GM23338 (cell line): Measurements from ENCODE around the gene SLC25A11. TPM values are rescaled to one million over a fixed set of nuclear protein-coding genes. Genes with fewer than 3 reads are reported as not detected.

Experiments used
- ATAC-seq: fragments of 200-7000 bp; cut with Tn5 transposase; 3 replicates; pipeline ENCODE4 v1.9.1; 2020
- DNase-seq: peaks from one replicate; pipeline ENCODE4 v3.0.0-alpha.2; 2015; ENCODE audit warnings: low spot score
- H2AFZ ChIP-seq: fragments of 200-600 bp; sonication (generic); 2 replicates; pipeline ENCODE4 v1.8.0; 2016; ENCODE audit warnings: antibody characterized with exemption, mild to moderate bottlenecking, moderate library complexity
- H3F3A ChIP-seq: fragments of 200-600 bp; sonication (generic); replicated peaks from 2 replicates; pipeline ENCODE4 v1.8.0; 2017; ENCODE audit warnings: antibody characterized with exemption, mixed run types, low read depth
- H3K27ac ChIP-seq: fragments of 200-600 bp; sonication (generic); 2 replicates; pipeline ENCODE4 v1.6.1; 2016; ENCODE audit warnings: low read depth
- H3K27me3 ChIP-seq: fragments of 200-600 bp; sonication (generic); 2 replicates; pipeline ENCODE4 v1.8.0; 2016; ENCODE audit warnings: mild to moderate bottlenecking, mixed run types, moderate library complexity; ENCODE audit not compliant: insufficient read depth
- H3K36me3 ChIP-seq: fragments of 200-600 bp; sonication (generic); 2 replicates; pipeline ENCODE4 v1.8.0; 2016; ENCODE audit warnings: mild to moderate bottlenecking; ENCODE audit not compliant: insufficient read depth
- H3K4me1 ChIP-seq: fragments of 200-600 bp; sonication (generic); 2 replicates; pipeline ENCODE4 v1.8.0; 2016; ENCODE audit warnings: mild to moderate bottlenecking, moderate library complexity; ENCODE audit not compliant: insufficient read depth
- H3K4me2 ChIP-seq: fragments of 200-600 bp; sonication (generic); 2 replicates; pipeline ENCODE4 v1.7.1; 2017; ENCODE audit warnings: mixed run types
- H3K4me3 ChIP-seq: fragments of 200-600 bp; sonication (generic); 2 replicates; pipeline ENCODE4 v1.6.1; 2016; ENCODE audit warnings: mixed run types
- H3K79me2 ChIP-seq: fragments of 200-600 bp; sonication (generic); replicated peaks from 2 replicates; pipeline ENCODE4 v1.8.0; 2017; ENCODE audit warnings: mild to moderate bottlenecking; ENCODE audit not compliant: insufficient read depth
- H3K9me2 ChIP-seq: fragments of 200-600 bp; sonication (generic); 2 replicates; pipeline ENCODE4 v1.8.0; 2017; ENCODE audit not compliant: insufficient read depth
- H4K20me1 ChIP-seq: fragments of 200-600 bp; sonication (generic); replicated peaks from 2 replicates; pipeline ENCODE4 v1.8.0; 2017; ENCODE audit warnings: mild to moderate bottlenecking; ENCODE audit not compliant: insufficient read depth
- H3K27ac Mint-ChIP-seq: 2 replicates; pipeline ENCODE4 v1.8.0; 2020; ENCODE audit warnings: inconsistent platforms, mild to moderate bottlenecking, moderate library complexity, mixed read lengths
- H3K27me3 Mint-ChIP-seq: 3 replicates; pipeline ENCODE4 v1.8.0; 2022; ENCODE audit warnings: low read depth, mild to moderate bottlenecking, moderate library complexity, mixed read lengths, inconsistent platforms; ENCODE audit not compliant: insufficient read depth, poor library complexity
- H3K36me3 Mint-ChIP-seq: 3 replicates; pipeline ENCODE4 v1.8.0; 2021; ENCODE audit warnings: low read depth, mild to moderate bottlenecking, inconsistent platforms, moderate library complexity, mixed read lengths
- H3K4me1 Mint-ChIP-seq: 3 replicates; pipeline ENCODE4 v1.8.0; 2020; ENCODE audit warnings: mild to moderate bottlenecking, inconsistent platforms, mixed read lengths
- H3K4me3 Mint-ChIP-seq: 3 replicates; pipeline ENCODE4 v1.8.0; 2021; ENCODE audit warnings: moderate library complexity, mild to moderate bottlenecking, inconsistent platforms, mixed read lengths
- H3K9me3 Mint-ChIP-seq: 3 replicates; pipeline ENCODE4 v1.8.0; 2020; ENCODE audit warnings: moderate library complexity, mild to moderate bottlenecking, inconsistent platforms, mixed read lengths
- CREB1 ChIP-seq: fragments of 250-450 bp; sonication (Bioruptor Pico); IDR thresholded peaks from 2 replicates; pipeline ENCODE4 v1.5.0; 2020; ENCODE audit warnings: low read depth, mild to moderate bottlenecking, moderate library complexity
- EZH2 ChIP-seq: fragments of 200-600 bp; sonication (generic); IDR thresholded peaks from one replicate; pipeline ENCODE4 v1.8.0; 2017; ENCODE audit warnings: antibody characterized with exemption, mild to moderate bottlenecking, low read depth; ENCODE audit not compliant: unreplicated experiment
- EZH2phosphoT487 ChIP-seq: fragments of 200-600 bp; sonication (generic); IDR thresholded peaks from one replicate; pipeline ENCODE4 v1.8.1; 2018; ENCODE audit warnings: antibody characterized with exemption; ENCODE audit not compliant: unreplicated experiment
- JUNB ChIP-seq: IDR thresholded peaks from one replicate; pipeline ENCODE4 v1.6.1; 2016; ENCODE audit warnings: antibody characterized with exemption; ENCODE audit not compliant: unreplicated experiment
- NANOG ChIP-seq: IDR thresholded peaks from 2 replicates; pipeline ENCODE4 v1.6.1; 2016; ENCODE audit warnings: antibody characterized with exemption, borderline replicate concordance
- POLR2AphosphoS5 ChIP-seq: IDR thresholded peaks from 2 replicates; pipeline ENCODE4 v1.6.1; 2016; ENCODE audit warnings: antibody characterized with exemption, low read depth
- STAT1 ChIP-seq: IDR thresholded peaks from one replicate; pipeline ENCODE4 v1.6.1; 2016; ENCODE audit warnings: antibody characterized with exemption; ENCODE audit not compliant: unreplicated experiment
- ZNF114 ChIP-seq: fragments of 250-450 bp; sonication (Bioruptor Pico); IDR thresholded peaks from 2 replicates; pipeline ENCODE4 v1.5.0; 2020; ENCODE audit warnings: mild to moderate bottlenecking, moderate library complexity
- ZNF331 ChIP-seq: fragments of 250-450 bp; sonication (Bioruptor Pico); IDR thresholded peaks from 2 replicates; pipeline ENCODE4 v1.5.0; 2020; ENCODE audit warnings: low read depth, mild to moderate bottlenecking, moderate library complexity
- polyA plus RNA-seq: library from polyadenylated mRNA; unstranded; fragments of >200 nt; fragmentation: Nextera tagmentation; extraction: Ambion mirVana; gene quantifications from 2 replicates; pipeline ENCODE4 v1.2.1, GENCODE V29; 2016
- total RNA-seq: library from RNA; depleted of rRNA; stranded (reverse); fragments of >200 nt; shearing (Covaris generic); gene quantifications from 2 replicates; pipeline ENCODE4 v1.2.3, GENCODE V29; 2014
- TF ChIP-seq, protein P1 (sequence below), 2 experiments: fragments of 200-600 bp in 1 of 2; sonication (generic) in 1 of 2; conservative IDR thresholded peaks; 2 replicates each; pipeline versions ENCODE4 v1.5.1 to v1.6.1; 2016 to 2017; ENCODE audit warnings: antibody characterized with exemption in 2 of 2, low read depth in 2 of 2, mild to moderate bottlenecking in 2 of 2, moderate library complexity in 1 of 2
- TF ChIP-seq, protein P2 (sequence below): IDR thresholded peaks from 2 replicates; pipeline ENCODE4 v1.6.1; 2016; ENCODE audit warnings: antibody characterized with exemption
- TF ChIP-seq, protein P3 (sequence below): fragments of 250-450 bp; sonication (Bioruptor Pico); IDR thresholded peaks from 2 replicates; pipeline ENCODE4 v1.5.0; 2020; ENCODE audit warnings: mild to moderate bottlenecking, moderate library complexity
- TF ChIP-seq, protein P4 (sequence below): IDR thresholded peaks from one replicate; pipeline ENCODE4 v1.6.1; 2018; ENCODE audit warnings: antibody characterized with exemption; ENCODE audit not compliant: unreplicated experiment

The SLC25A11 gene
- total and polyA plus RNA-seq, 2 experiments from 2014 or later = 37.8 to 73.6 TPM

DNA sequence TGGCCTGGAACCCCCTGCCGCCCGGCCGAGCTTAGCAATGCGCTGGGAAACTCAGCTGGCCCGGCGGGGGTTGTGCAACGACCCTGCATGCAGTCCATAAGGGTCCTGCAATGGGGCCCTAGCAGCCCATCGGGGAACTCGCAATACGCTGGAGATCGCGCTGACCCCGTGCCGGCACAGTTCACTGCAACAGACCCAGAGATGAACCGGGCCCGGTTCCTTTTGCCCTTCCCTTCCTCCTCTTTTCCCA, 375 bp downstream of the SLC25A11 start:
- TF ChIP-seq, protein P1, sequence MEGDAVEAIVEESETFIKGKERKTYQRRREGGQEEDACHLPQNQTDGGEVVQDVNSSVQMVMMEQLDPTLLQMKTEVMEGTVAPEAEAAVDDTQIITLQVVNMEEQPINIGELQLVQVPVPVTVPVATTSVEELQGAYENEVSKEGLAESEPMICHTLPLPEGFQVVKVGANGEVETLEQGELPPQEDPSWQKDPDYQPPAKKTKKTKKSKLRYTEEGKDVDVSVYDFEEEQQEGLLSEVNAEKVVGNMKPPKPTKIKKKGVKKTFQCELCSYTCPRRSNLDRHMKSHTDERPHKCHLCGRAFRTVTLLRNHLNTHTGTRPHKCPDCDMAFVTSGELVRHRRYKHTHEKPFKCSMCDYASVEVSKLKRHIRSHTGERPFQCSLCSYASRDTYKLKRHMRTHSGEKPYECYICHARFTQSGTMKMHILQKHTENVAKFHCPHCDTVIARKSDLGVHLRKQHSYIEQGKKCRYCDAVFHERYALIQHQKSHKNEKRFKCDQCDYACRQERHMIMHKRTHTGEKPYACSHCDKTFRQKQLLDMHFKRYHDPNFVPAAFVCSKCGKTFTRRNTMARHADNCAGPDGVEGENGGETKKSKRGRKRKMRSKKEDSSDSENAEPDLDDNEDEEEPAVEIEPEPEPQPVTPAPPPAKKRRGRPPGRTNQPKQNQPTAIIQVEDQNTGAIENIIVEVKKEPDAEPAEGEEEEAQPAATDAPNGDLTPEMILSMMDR (conservative IDR thresholded peaks at IDR 0.05; ENCODE audit: low read depth in 2 of 2) = no peak
- no peak for TF ChIP-seq STAT1
- TF ChIP-seq, protein P2, sequence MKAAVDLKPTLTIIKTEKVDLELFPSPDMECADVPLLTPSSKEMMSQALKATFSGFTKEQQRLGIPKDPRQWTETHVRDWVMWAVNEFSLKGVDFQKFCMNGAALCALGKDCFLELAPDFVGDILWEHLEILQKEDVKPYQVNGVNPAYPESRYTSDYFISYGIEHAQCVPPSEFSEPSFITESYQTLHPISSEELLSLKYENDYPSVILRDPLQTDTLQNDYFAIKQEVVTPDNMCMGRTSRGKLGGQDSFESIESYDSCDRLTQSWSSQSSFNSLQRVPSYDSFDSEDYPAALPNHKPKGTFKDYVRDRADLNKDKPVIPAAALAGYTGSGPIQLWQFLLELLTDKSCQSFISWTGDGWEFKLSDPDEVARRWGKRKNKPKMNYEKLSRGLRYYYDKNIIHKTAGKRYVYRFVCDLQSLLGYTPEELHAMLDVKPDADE = no peak
- TF ChIP-seq POLR2AphosphoS5 = no peak
- TF ChIP-seq, protein P3, sequence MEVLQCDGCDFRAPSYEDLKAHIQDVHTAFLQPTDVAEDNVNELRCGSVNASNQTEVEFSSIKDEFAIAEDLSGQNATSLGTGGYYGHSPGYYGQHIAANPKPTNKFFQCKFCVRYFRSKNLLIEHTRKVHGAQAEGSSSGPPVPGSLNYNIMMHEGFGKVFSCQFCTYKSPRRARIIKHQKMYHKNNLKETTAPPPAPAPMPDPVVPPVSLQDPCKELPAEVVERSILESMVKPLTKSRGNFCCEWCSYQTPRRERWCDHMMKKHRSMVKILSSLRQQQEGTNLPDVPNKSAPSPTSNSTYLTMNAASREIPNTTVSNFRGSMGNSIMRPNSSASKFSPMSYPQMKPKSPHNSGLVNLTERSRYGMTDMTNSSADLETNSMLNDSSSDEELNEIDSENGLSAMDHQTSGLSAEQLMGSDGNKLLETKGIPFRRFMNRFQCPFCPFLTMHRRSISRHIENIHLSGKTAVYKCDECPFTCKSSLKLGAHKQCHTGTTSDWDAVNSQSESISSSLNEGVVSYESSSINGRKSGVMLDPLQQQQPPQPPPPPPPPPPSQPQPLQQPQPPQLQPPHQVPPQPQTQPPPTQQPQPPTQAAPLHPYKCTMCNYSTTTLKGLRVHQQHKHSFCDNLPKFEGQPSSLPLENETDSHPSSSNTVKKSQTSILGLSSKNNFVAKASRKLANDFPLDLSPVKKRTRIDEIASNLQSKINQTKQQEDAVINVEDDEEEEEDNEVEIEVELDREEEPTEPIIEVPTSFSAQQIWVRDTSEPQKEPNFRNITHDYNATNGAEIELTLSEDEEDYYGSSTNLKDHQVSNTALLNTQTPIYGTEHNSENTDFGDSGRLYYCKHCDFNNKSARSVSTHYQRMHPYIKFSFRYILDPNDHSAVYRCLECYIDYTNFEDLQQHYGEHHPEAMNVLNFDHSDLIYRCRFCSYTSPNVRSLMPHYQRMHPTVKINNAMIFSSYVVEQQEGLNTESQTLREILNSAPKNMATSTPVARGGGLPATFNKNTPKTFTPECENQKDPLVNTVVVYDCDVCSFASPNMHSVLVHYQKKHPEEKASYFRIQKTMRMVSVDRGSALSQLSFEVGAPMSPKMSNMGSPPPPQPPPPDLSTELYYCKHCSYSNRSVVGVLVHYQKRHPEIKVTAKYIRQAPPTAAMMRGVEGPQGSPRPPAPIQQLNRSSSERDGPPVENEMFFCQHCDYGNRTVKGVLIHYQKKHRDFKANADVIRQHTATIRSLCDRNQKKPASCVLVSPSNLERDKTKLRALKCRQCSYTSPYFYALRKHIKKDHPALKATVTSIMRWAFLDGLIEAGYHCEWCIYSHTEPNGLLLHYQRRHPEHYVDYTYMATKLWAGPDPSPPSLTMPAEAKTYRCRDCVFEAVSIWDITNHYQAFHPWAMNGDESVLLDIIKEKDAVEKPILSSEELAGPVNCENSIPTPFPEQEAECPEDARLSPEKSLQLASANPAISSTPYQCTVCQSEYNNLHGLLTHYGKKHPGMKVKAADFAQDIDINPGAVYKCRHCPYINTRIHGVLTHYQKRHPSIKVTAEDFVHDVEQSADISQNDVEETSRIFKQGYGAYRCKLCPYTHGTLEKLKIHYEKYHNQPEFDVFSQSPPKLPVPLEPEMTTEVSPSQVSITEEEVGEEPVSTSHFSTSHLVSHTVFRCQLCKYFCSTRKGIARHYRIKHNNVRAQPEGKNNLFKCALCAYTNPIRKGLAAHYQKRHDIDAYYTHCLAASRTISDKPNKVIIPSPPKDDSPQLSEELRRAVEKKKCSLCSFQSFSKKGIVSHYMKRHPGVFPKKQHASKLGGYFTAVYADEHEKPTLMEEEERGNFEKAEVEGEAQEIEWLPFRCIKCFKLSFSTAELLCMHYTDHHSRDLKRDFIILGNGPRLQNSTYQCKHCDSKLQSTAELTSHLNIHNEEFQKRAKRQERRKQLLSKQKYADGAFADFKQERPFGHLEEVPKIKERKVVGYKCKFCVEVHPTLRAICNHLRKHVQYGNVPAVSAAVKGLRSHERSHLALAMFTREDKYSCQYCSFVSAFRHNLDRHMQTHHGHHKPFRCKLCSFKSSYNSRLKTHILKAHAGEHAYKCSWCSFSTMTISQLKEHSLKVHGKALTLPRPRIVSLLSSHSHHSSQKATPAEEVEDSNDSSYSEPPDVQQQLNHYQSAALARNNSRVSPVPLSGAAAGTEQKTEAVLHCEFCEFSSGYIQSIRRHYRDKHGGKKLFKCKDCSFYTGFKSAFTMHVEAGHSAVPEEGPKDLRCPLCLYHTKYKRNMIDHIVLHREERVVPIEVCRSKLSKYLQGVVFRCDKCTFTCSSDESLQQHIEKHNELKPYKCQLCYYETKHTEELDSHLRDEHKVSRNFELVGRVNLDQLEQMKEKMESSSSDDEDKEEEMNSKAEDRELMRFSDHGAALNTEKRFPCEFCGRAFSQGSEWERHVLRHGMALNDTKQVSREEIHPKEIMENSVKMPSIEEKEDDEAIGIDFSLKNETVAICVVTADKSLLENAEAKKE (CRISPR knock-in tag) = no peak
- no peak for TF ChIP-seq CREB1 (CRISPR knock-in tag)
- TF ChIP-seq JUNB = no peak
- TF ChIP-seq ZNF331 (CRISPR knock-in tag) = no peak
- no peak for TF ChIP-seq EZH2
- no peak for TF ChIP-seq ZNF114 (CRISPR knock-in tag)
- TF ChIP-seq EZH2phosphoT487 = no peak
- no peak for TF ChIP-seq NANOG
- TF ChIP-seq, protein P4, sequence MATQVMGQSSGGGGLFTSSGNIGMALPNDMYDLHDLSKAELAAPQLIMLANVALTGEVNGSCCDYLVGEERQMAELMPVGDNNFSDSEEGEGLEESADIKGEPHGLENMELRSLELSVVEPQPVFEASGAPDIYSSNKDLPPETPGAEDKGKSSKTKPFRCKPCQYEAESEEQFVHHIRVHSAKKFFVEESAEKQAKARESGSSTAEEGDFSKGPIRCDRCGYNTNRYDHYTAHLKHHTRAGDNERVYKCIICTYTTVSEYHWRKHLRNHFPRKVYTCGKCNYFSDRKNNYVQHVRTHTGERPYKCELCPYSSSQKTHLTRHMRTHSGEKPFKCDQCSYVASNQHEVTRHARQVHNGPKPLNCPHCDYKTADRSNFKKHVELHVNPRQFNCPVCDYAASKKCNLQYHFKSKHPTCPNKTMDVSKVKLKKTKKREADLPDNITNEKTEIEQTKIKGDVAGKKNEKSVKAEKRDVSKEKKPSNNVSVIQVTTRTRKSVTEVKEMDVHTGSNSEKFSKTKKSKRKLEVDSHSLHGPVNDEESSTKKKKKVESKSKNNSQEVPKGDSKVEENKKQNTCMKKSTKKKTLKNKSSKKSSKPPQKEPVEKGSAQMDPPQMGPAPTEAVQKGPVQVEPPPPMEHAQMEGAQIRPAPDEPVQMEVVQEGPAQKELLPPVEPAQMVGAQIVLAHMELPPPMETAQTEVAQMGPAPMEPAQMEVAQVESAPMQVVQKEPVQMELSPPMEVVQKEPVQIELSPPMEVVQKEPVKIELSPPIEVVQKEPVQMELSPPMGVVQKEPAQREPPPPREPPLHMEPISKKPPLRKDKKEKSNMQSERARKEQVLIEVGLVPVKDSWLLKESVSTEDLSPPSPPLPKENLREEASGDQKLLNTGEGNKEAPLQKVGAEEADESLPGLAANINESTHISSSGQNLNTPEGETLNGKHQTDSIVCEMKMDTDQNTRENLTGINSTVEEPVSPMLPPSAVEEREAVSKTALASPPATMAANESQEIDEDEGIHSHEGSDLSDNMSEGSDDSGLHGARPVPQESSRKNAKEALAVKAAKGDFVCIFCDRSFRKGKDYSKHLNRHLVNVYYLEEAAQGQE = no peak
- H3K36me3 Mint-ChIP-seq = peaks cover 74% of the 10 kb centered on the region
- Histone ChIP-seq H3K4me2 (peak overlapping the region; percentile 100), H3K36me3 (peaks cover 5% of the 10 kb centered on the region; the same call in 1 of the 2 replicates), H2AFZ (0 out of 2 replicates have a peak overlapping the region, but pooled peaks have one; percentile 26), H3K4me1 (peaks cover 20% of the 10 kb centered on the region), H4K20me1 (peaks cover 19% of the 10 kb centered on the region; the same call in 1 of the 2 replicates), H3K9me2 (no peaks in the 10 kb centered on the region), H3K27me3 (no peaks in the 10 kb centered on the region), H3K4me3 (peak overlapping the region; percentile 78), H3K79me2 (peaks cover 34% of the 10 kb centered on the region), H3K27ac (peak overlapping the region; percentile 84), H3F3A (peaks cover 39% of the 10 kb centered on the region)
- H3K4me3 Mint-ChIP-seq = peak overlapping the region; percentile 92
- H3K9me3 Mint-ChIP-seq = no peaks in the 10 kb centered on the region
- H3K27ac Mint-ChIP-seq = peak overlapping the region; percentile 94
- peaks cover 30% of the 10 kb centered on the region for H3K4me1 Mint-ChIP-seq
- H3K27me3 Mint-ChIP-seq = peaks cover 19% of the 10 kb centered on the region
- DNase-seq (peak; percentile 55), ATAC-seq (peak; percentile 12)
